Sigmoid colon (tissue), 7 donors: ENCODE measurements around the gene SPTBN1. TPM values are rescaled to one million over a fixed set of nuclear protein-coding genes. Genes with fewer than 3 reads are reported as not detected.

ENCODE experiments used
- DNase-seq: peaks from one replicate; pipeline ENCODE4 v3.0.0-alpha.2; 2019
- H3K27ac ChIP-seq, 4 donors: fragments of 200-600 bp; sonication (generic); one replicate each; pipeline ENCODE4 v1.5.1; 2016 to 2019; ENCODE audit warnings: mild to moderate bottlenecking in 1 of 4
- H3K27me3 ChIP-seq, 3 donors: fragments of 200-600 bp; sonication (generic); one replicate each; pipeline ENCODE4 v1.5.1; 2019; ENCODE audit warnings: mild to moderate bottlenecking in 1 of 3
- H3K36me3 ChIP-seq, 4 donors: fragments of 200-600 bp; sonication (generic); one replicate each; pipeline ENCODE4 v1.5.1; 2016 to 2019
- H3K4me1 ChIP-seq, 4 donors: fragments of 200-600 bp; sonication (generic); one replicate each; pipeline ENCODE4 v1.5.1; 2017 to 2019
- H3K4me3 ChIP-seq, 4 donors: fragments of 200-600 bp; sonication (generic); one replicate each; pipeline ENCODE4 v1.5.1; 2017 to 2019; ENCODE audit warnings: mild to moderate bottlenecking in 2 of 4, moderate library complexity in 1 of 4
- H3K9me3 ChIP-seq, 4 donors: fragments of 200-600 bp in 3 of 4; sonication (generic) in 3 of 4; one replicate each; pipeline versions ENCODE4 v1.5.1 to v1.6.1; 2013 to 2019
- CTCF ChIP-seq, 4 experiments: fragments of 450-650 bp in 3 of 4; fragments of 200-600 bp in 1 of 4; IDR thresholded peaks; one replicate each; pipeline ENCODE4 v1.5.1; 2016 to 2019; ENCODE audit warnings: antibody characterized with exemption in 4 of 4, mild to moderate bottlenecking in 3 of 4, moderate library complexity in 2 of 4
- EP300 ChIP-seq, 4 donors: sonication (generic); formaldehyde crosslinking; IDR thresholded peaks; one replicate each; pipeline ENCODE4 v1.6.1; 2017; ENCODE audit warnings: antibody characterized with exemption in 4 of 4
- POLR2A ChIP-seq, 2 donors: fragments of 450-650 bp; IDR thresholded peaks; one replicate each; pipeline ENCODE4 v1.6.1; 2016; ENCODE audit warnings: antibody characterized with exemption in 2 of 2, mild to moderate bottlenecking in 2 of 2, moderate library complexity in 2 of 2
- POLR2AphosphoS5 ChIP-seq, 4 donors: sonication (generic); formaldehyde crosslinking; IDR thresholded peaks; one replicate each; pipeline ENCODE4 v1.6.1; 2017; ENCODE audit warnings: antibody characterized with exemption in 4 of 4
- WGBS, 2 donors: extraction: QIAGEN DNeasy Blood & Tissue Kit; methylation state at CpG; one replicate each; pipeline ENCODE4 v1.1.7; 2013; 5-methylcytosine and 5-hydroxymethylcytosine counted together
- intact Hi-C: fragments of 100-400 bp; cut with DNase I; formaldehyde crosslinking; loops from one replicate; pipeline ENCODE4 v1.15.1; 2023
- polyA plus RNA-seq, 3 donors: library from polyadenylated mRNA; stranded (reverse); fragments of 200-250 nt; gene quantifications; one replicate each; pipeline ENCODE4 v1.2.3, GENCODE V29; 2013
- total RNA-seq, 4 donors: library from RNA; depleted of rRNA; stranded (reverse); fragments of >200 nt; gene quantifications; one replicate each; pipeline ENCODE4 v1.1.0, GENCODE V29; 2016
- donor health status: healthy with polysubstance abuse.
- donor health status: Bipolar disorder and iron deficiency.
- donor health status: healthy.

Gene SPTBN1
- total and polyA plus RNA-seq, 7 donors, result 23.1 to 273 (median 169) TPM

GRCh38 chr2:54632733-54633692 is 176.9 kb downstream of the SPTBN1 start:
- H3K27ac ChIP-seq, result peak overlapping the region; percentile 22 to 71 (median 68)
- 81 to 86% methylated on average over 12 of the region's 12 CpGs for WGBS, 2 donors
- peaks cover 0 to 48% (median 46%) of the 10 kb centered on the region in 4 donors for H3K4me1 ChIP-seq
- H3K36me3 ChIP-seq, result peaks cover 47 to 70% (median 49%) of the 10 kb centered on the region in 4 donors
- no peak for DNase-seq
- no peaks in the 10 kb centered on the region for H3K27me3 ChIP-seq
- intact Hi-C loops, result no loop called here
- TF ChIP-seq POLR2A (IDR thresholded peaks at IDR 0.05) (no peak), CTCF (IDR thresholded peaks at IDR 0.05) (no peak), POLR2AphosphoS5 (IDR thresholded peaks at IDR 0.05) (no peak), EP300 (IDR thresholded peaks at IDR 0.05) (no peak)
- no peak overlapping the region for H3K4me3 ChIP-seq
- H3K9me3 ChIP-seq, result no peaks in the 10 kb centered on the region

DNA sequence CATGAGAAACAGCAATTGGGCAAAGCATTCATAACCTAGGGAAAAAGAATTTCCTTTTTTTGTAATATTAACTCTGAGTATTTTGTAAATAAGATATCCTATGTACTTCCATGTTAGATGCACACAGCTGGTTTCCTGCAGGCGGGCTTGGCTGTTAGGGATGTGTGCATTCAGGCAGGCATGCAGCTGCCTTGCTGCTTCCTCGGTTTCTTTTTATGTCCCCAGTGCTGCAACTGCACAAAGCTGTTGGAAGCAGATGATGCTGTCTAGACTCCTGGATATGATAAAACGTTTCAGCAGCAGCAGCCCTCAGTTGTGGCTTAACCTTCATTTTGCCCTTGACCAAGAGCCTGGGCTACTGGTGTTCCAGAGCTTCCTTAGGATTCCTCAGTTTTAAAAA is 177.9 kb downstream of the SPTBN1 start:
- TF ChIP-seq POLR2AphosphoS5 (IDR thresholded peaks at IDR 0.05) (no peak), POLR2A (IDR thresholded peaks at IDR 0.05) (no peak), CTCF (IDR thresholded peaks at IDR 0.05) (no peak), EP300 (IDR thresholded peaks at IDR 0.05) (no peak)
- Histone ChIP-seq H3K9me3 (no peaks in the 10 kb centered on the region), H3K36me3 (peaks cover 42 to 70% (median 47%) of the 10 kb centered on the region in 4 donors), H3K4me3 (no peak overlapping the region), H3K27me3 (no peaks in the 10 kb centered on the region), H3K27ac (peak overlapping the region; percentile 65 to 71 (median 70)), H3K4me1 (peaks cover 0 to 56% (median 52%) of the 10 kb centered on the region in 4 donors)
- WGBS, 2 donors, result 53 to 65% methylated on average over 3 of the region's 3 CpGs
- intact Hi-C loops, result no loop called here
- no peak for DNase-seq

GRCh38 chr2:54634564-54635511 is 178.7 kb downstream of the SPTBN1 start:
- H3K4me3 ChIP-seq, result peak overlapping the region in 1 of 4 donors; percentile 1
- peaks cover 0 to 64% (median 56%) of the 10 kb centered on the region in 4 donors for H3K4me1 ChIP-seq
- TF ChIP-seq POLR2AphosphoS5 (IDR thresholded peaks at IDR 0.05), result peak in 3 of 4 donors; percentile 35 to 49 (median 40)
- no peak for TF ChIP-seq CTCF (IDR thresholded peaks at IDR 0.05)
- intact Hi-C loops, result no loop called here
- peaks cover 33 to 65% (median 42%) of the 10 kb centered on the region in 4 donors for H3K36me3 ChIP-seq
- 53 to 72% methylated on average over 16 of the region's 16 CpGs for WGBS, 2 donors
- peak overlapping the region; percentile 65 to 71 (median 70) for H3K27ac ChIP-seq
- DNase-seq, result peak; percentile 84
- no peaks in the 10 kb centered on the region for H3K9me3 ChIP-seq
- no peaks in the 10 kb centered on the region for H3K27me3 ChIP-seq

- no peak for TF ChIP-seq POLR2A (IDR thresholded peaks at IDR 0.05)
- TF ChIP-seq EP300 (IDR thresholded peaks at IDR 0.05), result no peak
- Histone ChIP-seq H3K27me3 (no peaks in the 10 kb centered on the region), H3K36me3 (peaks cover 25 to 57% (median 35%) of the 10 kb centered on the region in 4 donors), H3K27ac (peak overlapping the region; percentile 65 to 71 (median 70)), H3K4me1 (peaks cover 0 to 72% (median 62%) of the 10 kb centered on the region in 4 donors), H3K4me3 (peak overlapping the region in 1 of 4 donors; percentile 1), H3K9me3 (no peaks in the 10 kb centered on the region)
- 61 to 82% methylated on average over 3 of the region's 3 CpGs for WGBS, 2 donors
- intact Hi-C loops, result no loop called here
- no peak for DNase-seq
These were observed 179.5 kb downstream of the SPTBN1 start for GRCh38 chr2:54635554-54636152.
